Fibroblast of lung (primary cell): ENCODE data around the gene ZFPM1. TPM values are rescaled to one million over a fixed set of nuclear protein-coding genes. Genes with fewer than 3 reads are reported as not detected.

Experiments
- DNase-seq, 2 donors: peaks; one replicate each; pipeline versions ENCODE4 v3.0.0 to v3.0.0-alpha.2; 2010; ENCODE audit warnings: low read depth in 2 of 2
- H2AFZ ChIP-seq: 2 replicates; pipeline ENCODE4 v1.5.1; 2012; ENCODE audit warnings: low read length, control low read depth, inconsistent platforms
- H3K27ac ChIP-seq: 2 replicates; pipeline ENCODE4 v1.5.1; 2011; ENCODE audit warnings: low read length, control low read depth; ENCODE audit not compliant: insufficient read depth
- H3K27me3 ChIP-seq: 2 replicates; pipeline ENCODE4 v1.5.1; 2011; ENCODE audit warnings: mild to moderate bottlenecking, low read length; ENCODE audit not compliant: control insufficient read depth, insufficient read depth
- H3K36me3 ChIP-seq: 2 replicates; pipeline ENCODE4 v1.5.1; 2011; ENCODE audit warnings: low read length; ENCODE audit not compliant: control insufficient read depth, insufficient read depth
- H3K4me1 ChIP-seq: 2 replicates; pipeline ENCODE4 v1.5.1; 2011; ENCODE audit warnings: low read length; ENCODE audit not compliant: control insufficient read depth, insufficient read depth; ENCODE audit errors: extremely low read depth
- H3K4me2 ChIP-seq: 2 replicates; pipeline ENCODE4 v1.5.1; 2011; ENCODE audit warnings: low read length, control low read depth; ENCODE audit not compliant: insufficient read depth; ENCODE audit errors: extremely low read depth
- H3K4me3 ChIP-seq, 4 experiments: fragments of 200-600 bp in 1 of 4; sonication (generic) in 1 of 4; replicated peaks in 1 of 4; 2 replicates each; pipeline ENCODE4 v1.5.1; 2011 to 2016; ENCODE audit warnings: low read length in 4 of 4, low read depth in 3 of 4, mild to moderate bottlenecking in 3 of 4, control low read depth in 2 of 4, inconsistent platforms in 1 of 4, mixed read lengths in 1 of 4; ENCODE audit not compliant: insufficient read depth in 1 of 4; ENCODE audit errors: control extremely low read depth in 1 of 4
- H3K79me2 ChIP-seq: 2 replicates; pipeline ENCODE4 v1.5.1; 2012; ENCODE audit warnings: mild to moderate bottlenecking, low read length, inconsistent platforms; ENCODE audit not compliant: control insufficient read depth, insufficient read depth
- H3K9ac ChIP-seq: 2 replicates; pipeline ENCODE4 v1.5.1; 2011; ENCODE audit warnings: mild to moderate bottlenecking, low read length, control low read depth; ENCODE audit not compliant: insufficient read depth
- H3K9me3 ChIP-seq: 2 replicates; pipeline ENCODE4 v1.5.1; 2012; ENCODE audit warnings: low read depth, low read length; ENCODE audit not compliant: control insufficient read depth, insufficient read depth
- H4K20me1 ChIP-seq: 2 replicates; pipeline ENCODE4 v1.5.1; 2011; ENCODE audit warnings: low read length; ENCODE audit not compliant: control insufficient read depth, insufficient read depth; ENCODE audit errors: extremely low read depth
- CTCF ChIP-seq, 2 donors: IDR thresholded peaks in 1 of 2; conservative IDR thresholded peaks in 1 of 2; 1 replicate in 1 of 2; 2 replicates in 1 of 2; pipeline ENCODE4 v1.5.1; 2011 to 2012; ENCODE audit warnings: low read length in 2 of 2, control low read depth in 1 of 2, inconsistent platforms in 1 of 2, low read depth in 1 of 2, mild to moderate bottlenecking in 1 of 2
- EZH2 ChIP-seq: IDR thresholded peaks from 2 replicates; pipeline ENCODE4 v1.5.1; 2012; ENCODE audit warnings: low read length, control low read depth, mild to moderate bottlenecking; ENCODE audit errors: missing control alignments
- polyA plus RNA-seq, 2 donors: library from polyadenylated mRNA; depleted of rRNA in 1 of 2; stranded (reverse) in 1 of 2; unstranded in 1 of 2; fragments of >200 nt; gene quantifications; 2 replicates each; pipeline ENCODE4 v1.2.1, GENCODE V29; 2011 to 2012; ENCODE audit warnings: missing spikeins in 1 of 2
- total RNA-seq: library from RNA; depleted of rRNA; stranded (reverse); fragments of >200 nt; gene quantifications from 2 replicates; pipeline ENCODE4 v1.2.1, GENCODE V29; 2014

Gene ZFPM1
- total and polyA plus RNA-seq, 2 donors (not counting 1 experiment from before 2014, with no cell fraction given) = 0.27 to 1.7 TPM

- Histone ChIP-seq H3K9me3 (no peaks in the 10 kb centered on the region), H3K27ac (no peak overlapping the region), H2AFZ (no peak overlapping the region), H3K4me3 (no peak overlapping the region), H4K20me1 (no peaks in the 10 kb centered on the region), H3K9ac (no peak overlapping the region), H3K4me2 (no peak overlapping the region), H3K79me2 (no peaks in the 10 kb centered on the region), H3K27me3 (no peaks in the 10 kb centered on the region), H3K4me1 (no peaks in the 10 kb centered on the region), H3K36me3 (no peaks in the 10 kb centered on the region)
- TF ChIP-seq CTCF (conservative IDR thresholded peaks at IDR 0.05 in 1 of 2, IDR thresholded peaks at IDR 0.05 in 1 of 2; ENCODE audit: low read depth in 1 of 2, low read length in 2 of 2) = no peak
- TF ChIP-seq EZH2 = no peak
- no peak for DNase-seq
Measured at GRCh38 chr16:88427376-88427775, 25.7 kb upstream of the ZFPM1 start.

DNA sequence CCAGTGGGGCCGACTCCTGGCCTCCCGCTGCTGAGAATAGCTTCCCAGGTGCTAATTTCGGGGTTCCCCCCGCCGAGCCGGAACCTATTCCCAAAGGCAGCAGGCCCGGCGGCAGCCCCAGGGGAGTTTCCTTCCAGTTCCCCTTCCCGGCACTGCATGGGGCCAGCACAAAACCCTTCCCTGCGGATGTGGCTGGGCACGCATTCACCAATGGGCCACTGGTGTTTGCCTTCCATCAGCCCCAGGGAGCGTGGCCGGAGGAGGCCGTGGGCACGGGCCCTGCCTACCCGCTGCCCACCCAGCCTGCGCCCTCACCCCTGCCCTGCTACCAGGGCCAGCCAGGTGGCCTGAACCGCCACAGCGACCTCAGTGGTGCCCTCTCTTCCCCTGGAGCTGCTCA lies 24.9 kb upstream of the ZFPM1 start:
- DNase-seq = no peak
- Histone ChIP-seq H3K9ac (no peak overlapping the region), H3K4me2 (no peak overlapping the region), H3K27me3 (no peaks in the 10 kb centered on the region), H3K27ac (no peak overlapping the region), H3K36me3 (no peaks in the 10 kb centered on the region), H4K20me1 (no peaks in the 10 kb centered on the region), H2AFZ (no peak overlapping the region), H3K9me3 (no peaks in the 10 kb centered on the region), H3K79me2 (no peaks in the 10 kb centered on the region), H3K4me1 (no peaks in the 10 kb centered on the region), H3K4me3 (no peak overlapping the region)
- TF ChIP-seq CTCF (conservative IDR thresholded peaks at IDR 0.05 in 1 of 2, IDR thresholded peaks at IDR 0.05 in 1 of 2; ENCODE audit: low read depth in 1 of 2, low read length in 2 of 2) = no peak
- TF ChIP-seq EZH2 = no peak

DNA sequence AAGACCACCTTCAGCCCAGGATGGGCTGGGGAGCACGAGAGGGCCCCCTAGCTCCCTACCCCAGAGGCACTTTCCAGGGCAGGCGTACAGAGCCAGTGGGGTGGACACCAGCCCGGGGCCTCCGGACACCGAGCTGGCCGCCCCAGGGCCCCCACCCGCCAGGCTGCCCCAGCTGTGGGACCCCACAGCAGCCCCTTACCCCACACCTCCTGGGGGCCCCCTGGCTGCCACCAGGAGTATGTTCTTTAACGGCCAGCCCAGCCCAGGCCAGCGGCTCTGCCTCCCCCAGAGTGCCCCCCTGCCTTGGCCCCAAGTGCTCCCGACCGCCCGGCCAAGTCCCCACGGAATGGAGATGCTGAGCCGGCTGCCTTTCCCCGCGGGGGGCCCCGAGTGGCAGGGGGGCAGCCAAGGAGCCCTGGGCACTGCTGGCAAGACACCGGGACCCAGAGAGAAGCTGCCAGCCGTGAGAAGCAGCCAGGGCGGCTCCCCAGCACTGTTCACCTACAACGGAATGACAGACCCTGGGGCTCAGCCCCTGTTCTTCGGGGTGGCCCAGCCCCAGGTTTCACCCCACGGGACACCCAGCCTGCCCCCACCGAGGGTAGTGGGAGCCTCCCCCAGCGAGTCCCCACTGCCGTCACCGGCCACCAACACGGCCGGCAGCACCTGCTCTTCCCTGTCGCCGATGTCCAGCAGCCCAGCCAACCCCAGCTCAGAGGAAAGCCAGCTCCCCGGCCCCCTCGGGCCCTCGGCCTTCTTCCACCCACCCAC lies 24.3 kb upstream of the ZFPM1 start:
- no peak overlapping the region for H3K27ac ChIP-seq

More for the DNA sequence above, 24.3 kb upstream of the ZFPM1 start:
- Histone ChIP-seq H3K4me1 (no peaks in the 10 kb centered on the region), H2AFZ (no peak overlapping the region), H3K4me3 (no peak overlapping the region), H3K79me2 (no peaks in the 10 kb centered on the region), H4K20me1 (no peaks in the 10 kb centered on the region), H3K36me3 (no peaks in the 10 kb centered on the region), H3K4me2 (no peak overlapping the region), H3K27me3 (no peaks in the 10 kb centered on the region), H3K9ac (no peak overlapping the region), H3K9me3 (no peaks in the 10 kb centered on the region)
- TF ChIP-seq CTCF (conservative IDR thresholded peaks at IDR 0.05 in 1 of 2, IDR thresholded peaks at IDR 0.05 in 1 of 2; ENCODE audit: low read depth in 1 of 2, low read length in 2 of 2) = no peak
- TF ChIP-seq EZH2 = no peak
- DNase-seq = no peak
